HFFc6 (cell line): ENCODE results near the gene HNRNPLL. TPM values are rescaled to one million over a fixed set of nuclear protein-coding genes. Genes with fewer than 3 reads are reported as not detected.

ENCODE experiments used
- DNase-seq: peaks from one replicate; pipeline ENCODE4 v3.0.0-alpha.2; 2018
- H3K27ac Mint-ChIP-seq: 2 replicates; pipeline ENCODE4 v1.8.0; 2020; ENCODE audit warnings: mild to moderate bottlenecking, mixed read lengths
- H3K27me3 Mint-ChIP-seq: 2 replicates; pipeline ENCODE4 v1.8.0; 2021; ENCODE audit warnings: mild to moderate bottlenecking, moderate library complexity, mixed read lengths; ENCODE audit not compliant: insufficient read depth
- H3K36me3 Mint-ChIP-seq: 2 replicates; pipeline ENCODE4 v1.8.0; 2021; ENCODE audit warnings: low read depth, mixed read lengths
- H3K4me1 Mint-ChIP-seq: 2 replicates; pipeline ENCODE4 v1.8.0; 2020; ENCODE audit warnings: low read depth, mixed read lengths
- H3K4me3 Mint-ChIP-seq: 2 replicates; pipeline ENCODE4 v1.8.0; 2020; ENCODE audit warnings: mild to moderate bottlenecking, moderate library complexity, mixed read lengths
- H3K9me3 Mint-ChIP-seq: 2 replicates; pipeline ENCODE4 v1.8.0; 2020; ENCODE audit warnings: mild to moderate bottlenecking, mixed read lengths
- CTCF ChIP-seq: fragments of 200-600 bp; sonication (generic); IDR thresholded peaks from 2 replicates; pipeline ENCODE4 v1.5.0; 2021; ENCODE audit warnings: antibody characterized with exemption, mild to moderate bottlenecking
- total RNA-seq, 6 experiments: library from RNA; stranded (reverse); fragmentation: NEBNext Ultra II Directional; extraction: Animal tissue kit (Norgen Biotek cat#: 25700); gene quantifications; 2 replicates in 1 of 6; 3 replicates in 5 of 6; pipeline ENCODE4 v1.2.3, GENCODE V29; 2021

The HNRNPLL gene
- total RNA-seq, 6 experiments from 2014 or later = 45.5 to 57.5 (median 50.2) TPM

- TF ChIP-seq CTCF = no peak
- no peak for DNase-seq
- H3K9me3 Mint-ChIP-seq = no peaks in the 10 kb centered on the region
- peaks cover 7% of the 10 kb centered on the region for H3K27me3 Mint-ChIP-seq
- no peaks in the 10 kb centered on the region for H3K36me3 Mint-ChIP-seq
- no peak overlapping the region for H3K4me3 Mint-ChIP-seq
- peaks cover 17% of the 10 kb centered on the region for H3K4me1 Mint-ChIP-seq
- H3K27ac Mint-ChIP-seq = no peak overlapping the region
These were observed 19.5 kb upstream of the HNRNPLL start for GRCh38 chr2:38622210-38622609.

- TF ChIP-seq CTCF = no peak
- Mint-ChIP-seq H3K36me3 (no peaks in the 10 kb centered on the region), H3K4me1 (peaks cover 17% of the 10 kb centered on the region), H3K9me3 (no peaks in the 10 kb centered on the region), H3K27me3 (peaks cover 4% of the 10 kb centered on the region; the same call in 1 of the 2 replicates), H3K4me3 (no peak overlapping the region), H3K27ac (no peak overlapping the region)
- DNase-seq = no peak
These were observed 18.3 kb upstream of the HNRNPLL start for GRCh38 chr2:38621018-38621417.

- Mint-ChIP-seq H3K27me3 (peaks cover 4% of the 10 kb centered on the region; the same call in 1 of the 2 replicates), H3K27ac (peak overlapping the region; percentile 51; the same call in 1 of the 2 replicates), H3K9me3 (no peaks in the 10 kb centered on the region), H3K4me3 (no peak overlapping the region), H3K4me1 (peaks cover 19% of the 10 kb centered on the region), H3K36me3 (no peaks in the 10 kb centered on the region)
- no peak for DNase-seq
- TF ChIP-seq CTCF = no peak
These were observed 17.7 kb upstream of the HNRNPLL start for GRCh38 chr2:38620282-38620977.

GRCh38 chr2:38619458-38620164, 16.9 kb upstream of the HNRNPLL start:
- Mint-ChIP-seq H3K4me1 (peaks cover 26% of the 10 kb centered on the region), H3K36me3 (no peaks in the 10 kb centered on the region), H3K27me3 (peaks cover 4% of the 10 kb centered on the region; the same call in 1 of the 2 replicates), H3K9me3 (no peaks in the 10 kb centered on the region), H3K27ac (peak overlapping the region; percentile 51; the same call in 1 of the 2 replicates), H3K4me3 (no peak overlapping the region)
- DNase-seq = no peak
- no peak for TF ChIP-seq CTCF

- Mint-ChIP-seq H3K4me1 (peaks cover 40% of the 10 kb centered on the region), H3K27me3 (peaks cover 4% of the 10 kb centered on the region; the same call in 1 of the 2 replicates), H3K9me3 (no peaks in the 10 kb centered on the region), H3K4me3 (no peak overlapping the region), H3K36me3 (no peaks in the 10 kb centered on the region), H3K27ac (no peak overlapping the region)
- no peak for DNase-seq
- no peak for TF ChIP-seq CTCF
These were observed 14.6 kb upstream of the HNRNPLL start for GRCh38 chr2:38617301-38617700.
